ENCODE data around the gene BCHE. TPM values are rescaled to one million over a fixed set of nuclear protein-coding genes. Genes with fewer than 3 reads are reported as not detected.

BCHE gene
- polyA plus RNA-seq (2012; ENCODE audit: insufficient read depth, insufficient read length, low read depth) = 51.1 TPM

- no peak for TF ChIP-seq CTCF (IDR thresholded peaks at IDR 0.05; ENCODE audit: low read depth, low read length)
- H3K4me1 ChIP-seq = peaks cover 4% of the 10 kb centered on the region; the same call in 1 of the 2 replicates
- peak; percentile 78 for DNase-seq
Measured at GRCh38 chr3:165837058-165837525, at the start of gene BCHE. Gene BCHE (minus strand): TSS chr3:165837423. CDS start chr3:165831033, 6,390 bp downstream.

GRCh38 chr3:165885558-165886270 is 48.5 kb upstream of the BCHE start:
- no peak for TF ChIP-seq CTCF (IDR thresholded peaks at IDR 0.05; ENCODE audit: low read depth, low read length)
- Histone ChIP-seq H3K27me3 (no peaks in the 10 kb centered on the region), H3K36me3 (no peaks in the 10 kb centered on the region), H3K4me1 (no peaks in the 10 kb centered on the region), H3K4me3 (ENCODE audit: low read depth, low read length) (no peak overlapping the region), H3K9me3 (no peaks in the 10 kb centered on the region; the same call in 1 of the 2 replicates)
- no peak for DNase-seq

More at GRCh38 chr3:165837058-165837525, at the start of gene BCHE:
- H3K27me3 ChIP-seq = no peaks in the 10 kb centered on the region
- H3K4me3 ChIP-seq (ENCODE audit: low read depth, low read length) = peak within 1 kb of the TSS; percentile 88
- H3K36me3 ChIP-seq = no peaks in the 10 kb centered on the region; the same call in 1 of the 2 replicates
- no peaks in the 10 kb centered on the region for H3K9me3 ChIP-seq

GRCh38 chr3:165884518-165884917 is 47.3 kb upstream of the BCHE start:
- H3K9me3 ChIP-seq = no peaks in the 10 kb centered on the region; the same call in 1 of the 2 replicates
- no peaks in the 10 kb centered on the region for H3K36me3 ChIP-seq
- no peak overlapping the region; the same call in none of the 2 replicates for H3K4me3 ChIP-seq (ENCODE audit: low read depth, low read length)
- no peak for TF ChIP-seq CTCF (IDR thresholded peaks at IDR 0.05; ENCODE audit: low read depth, low read length)
- no peaks in the 10 kb centered on the region for H3K27me3 ChIP-seq
- H3K4me1 ChIP-seq = no peaks in the 10 kb centered on the region
- DNase-seq = no peak

GRCh38 chr3:165883863-165884478 is 46.7 kb upstream of the BCHE start:
- Histone ChIP-seq H3K27me3 (no peaks in the 10 kb centered on the region), H3K4me1 (no peaks in the 10 kb centered on the region), H3K4me3 (ENCODE audit: low read depth, low read length) (peak overlapping the region; percentile 46), H3K36me3 (no peaks in the 10 kb centered on the region), H3K9me3 (no peaks in the 10 kb centered on the region; the same call in 1 of the 2 replicates)
- no peak for DNase-seq
- no peak for TF ChIP-seq CTCF (IDR thresholded peaks at IDR 0.05; ENCODE audit: low read depth, low read length)

GRCh38 chr3:165883117-165883516 is 45.9 kb upstream of the BCHE start:
- H3K4me1 ChIP-seq = no peaks in the 10 kb centered on the region
- no peaks in the 10 kb centered on the region for H3K27me3 ChIP-seq
- TF ChIP-seq CTCF (IDR thresholded peaks at IDR 0.05; ENCODE audit: low read depth, low read length) = no peak

More at GRCh38 chr3:165883117-165883516, 45.9 kb upstream of the BCHE start:
- no peak for DNase-seq
- Histone ChIP-seq H3K4me3 (ENCODE audit: low read depth, low read length) (no peak overlapping the region), H3K9me3 (no peaks in the 10 kb centered on the region; the same call in 1 of the 2 replicates), H3K36me3 (no peaks in the 10 kb centered on the region)
